Stimulated activated naive CD8-positive, alpha-beta T cell treated with anti-CD3 and anti-CD28 coated beads, Interleukin-15, Interleukin-2, amounts not matched to agents 100 ng/mL and 50 ng/mL, for 24 hours (primary cell): ENCODE results near the gene TBC1D30.

Experiments
- H3K27ac Mint-ChIP-seq: one replicate; pipeline ENCODE4 v1.8.0; 2021; ENCODE audit warnings: mild to moderate bottlenecking, mixed read lengths
- H3K27me3 Mint-ChIP-seq: one replicate; pipeline ENCODE4 v1.8.0; 2021; ENCODE audit warnings: mixed read lengths
- H3K36me3 Mint-ChIP-seq: one replicate; pipeline ENCODE4 v1.8.0; 2021; ENCODE audit warnings: low read depth, mixed read lengths
- H3K4me1 Mint-ChIP-seq: one replicate; pipeline ENCODE4 v1.8.0; 2021; ENCODE audit warnings: low read depth, mixed read lengths
- H3K4me3 Mint-ChIP-seq: one replicate; pipeline ENCODE4 v1.8.0; 2021; ENCODE audit warnings: mild to moderate bottlenecking, mixed read lengths
- H3K9me3 Mint-ChIP-seq: one replicate; pipeline ENCODE4 v1.8.0; 2021; ENCODE audit warnings: mixed read lengths

TBC1D30 gene

GRCh38 chr12:64903479-64904152 lies 79.2 kb downstream of the TBC1D30 start:
- H3K27me3 Mint-ChIP-seq = peaks cover 22% of the 10 kb centered on the region
- no peak overlapping the region for H3K27ac Mint-ChIP-seq
- no peaks in the 10 kb centered on the region for H3K9me3 Mint-ChIP-seq
- no peak overlapping the region for H3K4me3 Mint-ChIP-seq
- no peaks in the 10 kb centered on the region for H3K36me3 Mint-ChIP-seq
- no peaks in the 10 kb centered on the region for H3K4me1 Mint-ChIP-seq

GRCh38 chr12:64907097-64907496 lies 82.7 kb downstream of the TBC1D30 start:
- no peaks in the 10 kb centered on the region for H3K36me3 Mint-ChIP-seq
- H3K9me3 Mint-ChIP-seq = no peaks in the 10 kb centered on the region
- H3K27ac Mint-ChIP-seq = no peak overlapping the region
- peaks cover 29% of the 10 kb centered on the region for H3K27me3 Mint-ChIP-seq
- no peaks in the 10 kb centered on the region for H3K4me1 Mint-ChIP-seq
- H3K4me3 Mint-ChIP-seq = no peak overlapping the region

DNA sequence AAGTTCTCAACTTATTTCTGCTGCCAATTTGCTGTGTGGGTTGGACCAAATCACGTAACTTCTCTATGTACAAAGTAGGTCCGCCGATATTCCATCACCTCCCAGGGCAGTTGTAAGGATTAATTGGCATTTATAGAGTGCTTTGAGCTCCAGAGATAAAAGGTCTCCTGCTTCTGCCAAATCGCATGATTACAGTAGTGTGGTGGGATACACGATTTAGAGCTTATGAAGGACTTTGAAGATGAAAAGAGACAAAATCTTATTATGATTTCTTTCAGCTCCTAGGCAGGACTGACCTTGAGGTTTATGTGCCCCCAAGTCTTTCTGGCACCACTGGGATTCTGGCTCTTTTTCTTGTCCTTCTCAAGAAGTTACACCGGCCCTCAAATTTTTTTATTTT lies 84.7 kb downstream of the TBC1D30 start:
- Mint-ChIP-seq H3K27ac (no peak overlapping the region), H3K27me3 (peaks cover 29% of the 10 kb centered on the region), H3K4me1 (no peaks in the 10 kb centered on the region), H3K4me3 (no peak overlapping the region), H3K36me3 (no peaks in the 10 kb centered on the region), H3K9me3 (no peaks in the 10 kb centered on the region)

DNA sequence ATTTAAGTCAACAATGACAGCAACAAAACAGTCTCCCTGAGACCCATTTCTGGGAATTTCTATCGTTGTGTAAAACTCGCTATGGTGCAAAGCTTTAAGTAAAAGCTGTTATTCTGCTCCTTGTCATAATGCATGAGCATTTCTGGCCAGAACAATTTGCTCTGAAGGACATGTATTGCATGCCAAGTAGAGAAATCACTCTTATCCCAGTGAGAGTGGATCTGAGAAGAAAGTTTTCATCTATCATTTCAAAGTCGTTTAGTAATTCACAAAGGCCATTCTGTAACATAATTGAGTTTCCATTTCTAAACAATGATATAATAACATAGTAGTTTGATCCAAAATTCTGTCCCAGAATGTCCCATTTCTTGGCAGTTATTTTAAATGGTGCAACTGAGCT lies 86.6 kb downstream of the TBC1D30 start:
- H3K4me1 Mint-ChIP-seq = no peaks in the 10 kb centered on the region
- H3K36me3 Mint-ChIP-seq = no peaks in the 10 kb centered on the region
- H3K27ac Mint-ChIP-seq = no peak overlapping the region
- no peaks in the 10 kb centered on the region for H3K9me3 Mint-ChIP-seq
- no peak overlapping the region for H3K4me3 Mint-ChIP-seq
- H3K27me3 Mint-ChIP-seq = peaks cover 29% of the 10 kb centered on the region

- no peak overlapping the region for H3K27ac Mint-ChIP-seq
Observed at GRCh38 chr12:64911912-64912311, 87.5 kb downstream of the TBC1D30 start.

DNA sequence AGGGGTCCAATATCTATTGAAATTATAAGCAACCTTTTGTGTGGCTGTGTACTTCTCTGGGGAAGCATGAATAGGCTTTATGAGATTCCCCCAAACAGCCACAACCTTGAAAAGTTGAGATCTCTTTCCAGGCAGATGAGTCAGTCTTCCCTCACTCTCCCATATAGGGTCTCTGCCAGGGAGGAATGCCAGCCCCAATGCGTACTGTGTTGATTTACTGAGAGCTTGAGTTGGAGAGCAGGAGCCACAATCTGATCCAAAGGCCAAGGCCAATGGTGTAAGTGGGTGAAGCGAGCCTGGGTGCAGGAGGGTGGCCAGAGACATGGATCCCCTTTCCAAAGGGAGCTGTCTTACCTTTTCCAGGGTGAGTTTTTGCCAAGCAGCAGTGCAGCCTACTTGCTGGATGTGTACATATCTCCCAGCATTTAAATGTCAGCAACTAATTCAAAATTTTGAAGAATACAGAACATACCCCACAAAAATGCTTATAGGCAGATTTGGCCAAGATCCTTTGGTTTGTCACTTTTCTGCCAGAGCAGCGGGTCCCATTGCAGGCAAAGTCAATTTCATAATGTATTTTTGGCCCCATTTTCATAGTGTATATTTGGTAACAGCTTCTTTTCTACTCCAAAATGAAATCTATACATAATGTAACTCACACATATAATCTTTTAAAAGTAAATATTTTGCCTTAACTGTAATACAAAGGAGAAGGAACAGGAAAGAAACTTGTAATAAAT lies 88.2 kb downstream of the TBC1D30 start:
- Mint-ChIP-seq H3K36me3 (no peaks in the 10 kb centered on the region), H3K4me1 (no peaks in the 10 kb centered on the region), H3K9me3 (no peaks in the 10 kb centered on the region), H3K4me3 (no peak overlapping the region), H3K27ac (no peak overlapping the region), H3K27me3 (peaks cover 32% of the 10 kb centered on the region)

More at GRCh38 chr12:64911912-64912311, 87.5 kb downstream of the TBC1D30 start:
- H3K4me1 Mint-ChIP-seq = no peaks in the 10 kb centered on the region
- peaks cover 32% of the 10 kb centered on the region for H3K27me3 Mint-ChIP-seq
- H3K4me3 Mint-ChIP-seq = no peak overlapping the region
- no peaks in the 10 kb centered on the region for H3K9me3 Mint-ChIP-seq
- H3K36me3 Mint-ChIP-seq = no peaks in the 10 kb centered on the region

GRCh38 chr12:64915242-64915641 lies 90.8 kb downstream of the TBC1D30 start:
- Mint-ChIP-seq H3K36me3 (no peaks in the 10 kb centered on the region), H3K9me3 (no peaks in the 10 kb centered on the region), H3K27ac (no peak overlapping the region), H3K4me3 (no peak overlapping the region), H3K4me1 (no peaks in the 10 kb centered on the region), H3K27me3 (peaks cover 29% of the 10 kb centered on the region)

GRCh38 chr12:64916411-64917261 lies 92.2 kb downstream of the TBC1D30 start:
- Mint-ChIP-seq H3K9me3 (no peaks in the 10 kb centered on the region), H3K27me3 (peaks cover 26% of the 10 kb centered on the region), H3K4me3 (no peak overlapping the region), H3K4me1 (no peaks in the 10 kb centered on the region), H3K27ac (no peak overlapping the region), H3K36me3 (no peaks in the 10 kb centered on the region)

DNA sequence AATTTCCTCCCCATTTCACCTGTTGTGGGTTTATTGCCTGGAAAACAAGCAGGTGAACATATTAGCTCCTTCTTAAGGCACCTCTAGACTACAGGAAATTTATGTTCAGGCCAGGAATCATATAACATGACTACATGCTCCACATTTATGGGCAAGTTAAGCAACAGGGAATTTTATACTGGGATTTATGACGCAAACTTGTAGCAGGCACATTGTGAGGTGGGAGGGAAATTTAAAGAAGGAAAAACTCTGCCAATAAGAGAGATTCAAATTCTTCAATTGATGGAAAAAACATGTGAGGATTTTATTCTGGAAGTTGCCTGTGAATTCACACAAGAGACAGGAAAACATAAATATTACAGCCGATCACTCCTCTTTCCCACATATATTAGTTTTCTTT lies 93.9 kb downstream of the TBC1D30 start:
- H3K27me3 Mint-ChIP-seq = peaks cover 15% of the 10 kb centered on the region
- H3K9me3 Mint-ChIP-seq = no peaks in the 10 kb centered on the region
- H3K36me3 Mint-ChIP-seq = no peaks in the 10 kb centered on the region
- H3K27ac Mint-ChIP-seq = no peak overlapping the region
- H3K4me1 Mint-ChIP-seq = no peaks in the 10 kb centered on the region
- H3K4me3 Mint-ChIP-seq = no peak overlapping the region

DNA sequence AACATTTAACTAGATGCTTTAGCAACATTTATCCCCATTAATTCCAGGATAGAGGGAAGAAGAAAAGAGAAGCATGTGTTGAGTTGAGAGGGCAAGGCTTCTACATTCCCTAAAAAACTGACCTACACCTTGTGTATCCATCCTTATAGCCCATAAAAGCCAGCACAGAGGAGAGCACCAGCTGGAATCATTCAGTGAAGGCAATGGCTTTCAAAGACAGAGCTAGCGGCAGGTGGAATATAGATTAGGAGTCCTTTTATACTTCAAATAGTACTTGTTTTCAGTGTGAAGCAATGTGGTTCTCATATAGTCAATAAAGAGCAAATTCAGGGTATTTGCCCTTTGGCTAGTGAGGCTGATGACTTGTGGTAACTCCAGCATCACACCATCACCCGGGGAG lies 94.4 kb downstream of the TBC1D30 start:
- H3K4me3 Mint-ChIP-seq = no peak overlapping the region
- no peaks in the 10 kb centered on the region for H3K4me1 Mint-ChIP-seq
- H3K9me3 Mint-ChIP-seq = no peaks in the 10 kb centered on the region
- H3K27me3 Mint-ChIP-seq = peaks cover 15% of the 10 kb centered on the region
- H3K27ac Mint-ChIP-seq = no peak overlapping the region
- H3K36me3 Mint-ChIP-seq = no peaks in the 10 kb centered on the region

DNA sequence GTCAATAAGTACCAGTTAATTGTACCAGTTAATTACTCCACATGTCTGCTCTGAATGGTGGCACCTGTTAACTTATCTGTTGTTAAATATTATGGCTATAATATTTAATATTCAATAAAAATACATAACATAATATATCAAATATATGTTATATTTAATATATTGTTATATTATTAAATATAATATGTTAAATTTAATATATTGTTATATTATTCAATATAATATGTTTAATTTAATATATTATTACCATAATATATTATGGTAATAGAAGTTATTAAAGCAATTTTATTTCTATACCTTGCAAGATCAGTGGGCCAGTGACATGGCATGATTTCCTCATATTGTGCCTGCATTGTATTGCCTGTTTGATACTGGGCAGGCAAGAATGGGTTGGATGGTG lies 98.4 kb downstream of the TBC1D30 start:
- H3K36me3 Mint-ChIP-seq = no peaks in the 10 kb centered on the region
- no peaks in the 10 kb centered on the region for H3K4me1 Mint-ChIP-seq
- no peak overlapping the region for H3K4me3 Mint-ChIP-seq
- no peaks in the 10 kb centered on the region for H3K9me3 Mint-ChIP-seq
- H3K27me3 Mint-ChIP-seq = peaks cover 16% of the 10 kb centered on the region
- H3K27ac Mint-ChIP-seq = no peak overlapping the region

- H3K4me1 Mint-ChIP-seq = no peaks in the 10 kb centered on the region
- no peak overlapping the region for H3K27ac Mint-ChIP-seq
- H3K9me3 Mint-ChIP-seq = no peaks in the 10 kb centered on the region
- peaks cover 16% of the 10 kb centered on the region for H3K27me3 Mint-ChIP-seq
- H3K4me3 Mint-ChIP-seq = no peak overlapping the region
- no peaks in the 10 kb centered on the region for H3K36me3 Mint-ChIP-seq
Observed at GRCh38 chr12:64923536-64923935, 99.1 kb downstream of the TBC1D30 start.
